AG04450 (cell line): ENCODE results near the gene PTCD1. TPM values are rescaled to one million over a fixed set of nuclear protein-coding genes. Genes with fewer than 3 reads are reported as not detected.

Experiments
- CTCF ChIA-PET: fragments of 300-600, 350-600 bp; formaldehyde crosslinking; extraction: SDS; loops from one replicate; lab custom pipeline; 2022; ENCODE audit warnings: antibody characterized with exemption, inconsistent platforms; lab: Charles Lee
- POLR2A ChIA-PET: fragments of 350-600 bp; formaldehyde crosslinking; extraction: SDS; loops from one replicate; lab custom pipeline; 2021; ENCODE audit warnings: antibody characterized with exemption, inconsistent platforms; lab: Yijun Ruan, JAX
- DNase-seq: peaks from one replicate; pipeline ENCODE4 v3.0.0-alpha.2; 2011; ENCODE audit warnings: low read depth, low spot score
- H3K27ac ChIP-seq: one replicate; pipeline ENCODE4 v1.5.1; 2012; ENCODE audit warnings: low read depth, low read length, control low read depth
- H3K27me3 ChIP-seq: one replicate; pipeline ENCODE4 v1.6.0; 2012; ENCODE audit warnings: low read length; ENCODE audit not compliant: control insufficient read depth, insufficient read depth
- H3K4me3 ChIP-seq: 2 replicates; pipeline ENCODE4 v1.5.1; 2011; ENCODE audit warnings: mild to moderate bottlenecking, low read depth, low read length, control low read depth
- H3K9me3 ChIP-seq: 2 replicates; pipeline ENCODE4 v1.5.1; 2012; ENCODE audit warnings: low read length; ENCODE audit not compliant: control insufficient read depth, insufficient read depth
- CTCF ChIP-seq: IDR thresholded peaks from 2 replicates; pipeline ENCODE4 v1.5.1; 2011; ENCODE audit warnings: low read depth, low read length, control low read depth, inconsistent platforms
- polyA minus RNA-seq: library from RNA; depleted of rRNA, polyadenylated mRNA; stranded (reverse); fragments of >200 nt; gene quantifications from 2 replicates; pipeline ENCODE4 v1.2.3, GENCODE V29; 2011; rRNA and poly(A)+ RNA removed
- polyA plus RNA-seq: library from polyadenylated mRNA; depleted of rRNA; stranded (reverse); fragments of >200 nt; gene quantifications from 2 replicates; pipeline ENCODE4 v1.2.3, GENCODE V29; 2011; rRNA removed

Gene PTCD1, protein sequence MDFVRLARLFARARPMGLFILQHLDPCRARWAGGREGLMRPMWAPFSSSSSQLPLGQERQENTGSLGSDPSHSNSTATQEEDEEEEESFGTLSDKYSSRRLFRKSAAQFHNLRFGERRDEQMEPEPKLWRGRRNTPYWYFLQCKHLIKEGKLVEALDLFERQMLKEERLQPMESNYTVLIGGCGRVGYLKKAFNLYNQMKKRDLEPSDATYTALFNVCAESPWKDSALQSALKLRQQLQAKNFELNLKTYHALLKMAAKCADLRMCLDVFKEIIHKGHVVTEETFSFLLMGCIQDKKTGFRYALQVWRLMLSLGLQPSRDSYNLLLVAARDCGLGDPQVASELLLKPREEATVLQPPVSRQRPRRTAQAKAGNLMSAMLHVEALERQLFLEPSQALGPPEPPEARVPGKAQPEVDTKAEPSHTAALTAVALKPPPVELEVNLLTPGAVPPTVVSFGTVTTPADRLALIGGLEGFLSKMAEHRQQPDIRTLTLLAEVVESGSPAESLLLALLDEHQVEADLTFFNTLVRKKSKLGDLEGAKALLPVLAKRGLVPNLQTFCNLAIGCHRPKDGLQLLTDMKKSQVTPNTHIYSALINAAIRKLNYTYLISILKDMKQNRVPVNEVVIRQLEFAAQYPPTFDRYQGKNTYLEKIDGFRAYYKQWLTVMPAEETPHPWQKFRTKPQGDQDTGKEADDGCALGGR
- polyA plus RNA-seq (2.7 and 3.0 TPM in 2 replicates), polyA minus RNA-seq (3.5 and 3.9 TPM in 2 replicates)

DNA sequence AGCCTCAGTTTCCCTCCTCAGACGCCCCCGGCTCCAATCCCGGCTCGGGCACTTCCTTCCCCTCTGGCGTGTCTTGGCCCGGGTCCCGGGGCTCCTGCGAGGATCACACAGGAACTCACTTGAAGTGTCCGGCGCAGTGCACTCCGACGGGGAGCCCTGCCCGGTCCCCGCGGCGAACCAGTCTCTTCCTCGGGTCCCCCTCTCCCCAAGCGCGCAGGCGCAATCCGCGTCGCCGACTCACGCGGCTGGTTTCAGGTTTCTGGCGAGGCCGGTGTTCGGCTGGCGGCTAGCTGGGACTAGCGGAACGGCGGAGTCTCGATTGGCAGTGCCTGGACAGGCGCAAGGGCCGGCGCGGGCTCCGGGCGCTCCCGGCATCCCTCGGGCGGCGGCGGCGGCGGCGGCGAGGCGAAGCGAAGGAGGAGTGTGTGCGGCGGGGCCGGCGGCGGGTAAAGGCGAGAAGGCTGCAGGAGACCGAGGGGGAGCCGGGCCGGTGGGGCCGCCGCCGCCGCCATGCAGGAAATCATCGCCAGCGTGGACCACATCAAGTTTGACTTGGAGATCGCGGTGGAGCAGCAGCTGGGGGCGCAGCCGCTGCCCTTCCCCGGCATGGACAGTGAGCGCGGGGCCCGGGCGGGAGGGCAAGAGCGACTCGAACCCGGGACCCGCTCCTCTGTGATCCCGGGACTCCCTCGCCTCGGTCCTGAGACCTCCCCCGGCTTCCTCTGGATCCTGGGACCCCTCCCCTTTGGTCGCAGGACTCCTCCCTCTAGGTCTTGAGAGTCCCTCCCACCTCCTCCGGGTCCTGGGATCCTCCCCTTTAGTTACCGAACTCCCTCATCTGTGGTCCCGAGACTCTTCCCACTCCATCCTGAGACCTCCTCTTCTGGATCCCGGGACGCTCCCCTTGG is at the start of gene PTCD1, which contains the start of gene CPSF4:
Gene PTCD1, minus strand, starts transcription at position 226 of the 908 bp plus-strand sequence. CDS start 3,556 bp downstream, outside the sequence.
Gene CPSF4, plus strand, starts transcription at position 371 of the 908 bp plus-strand sequence. Its CDS starts 140 bp downstream, at position 511.
- Histone ChIP-seq H3K27ac (peak within 1 kb of the TSS; percentile 81), H3K9me3 (no peaks in the 10 kb centered on the region; the same call in 1 of the 2 replicates), H3K27me3 (no peaks in the 10 kb centered on the region), H3K4me3 (peak within 1 kb of the TSS; percentile 94)
- POLR2A ChIA-PET, result interaction anchor here (0.6 to 2.0 kb wide), 5 partner anchors 9 to 91 kb away, joined by 3 to 8 read pairs (median 3); partner anchors contain the start of genes BUD31, PDAP1 and ZNF394
- TF ChIP-seq CTCF, result no peak
- CTCF ChIA-PET, result interaction anchor here (0.6 kb wide), 1 partner anchor 421 kb away, joined by 4 read pairs; no protein-coding TSS in a partner anchor
- peak; percentile 86 for DNase-seq

DNA sequence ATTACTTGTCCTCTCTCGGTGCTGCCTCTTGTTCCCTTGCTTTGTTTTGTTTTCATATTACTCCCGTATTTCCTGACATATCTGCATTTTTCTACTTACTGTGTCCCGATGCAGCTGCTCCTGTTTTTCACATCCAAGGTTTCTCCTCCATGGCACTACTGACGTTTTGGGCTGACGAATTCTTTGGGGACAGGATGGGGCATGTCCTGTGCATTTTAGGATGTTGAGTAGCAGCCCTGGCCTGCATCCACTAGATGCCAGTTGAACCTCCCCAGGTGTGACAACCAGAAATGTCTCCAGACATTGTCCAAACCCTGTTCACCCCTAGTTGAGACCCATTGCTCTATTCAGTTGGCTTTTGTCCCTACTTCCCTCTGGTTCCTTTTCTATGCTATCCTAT is 46.5 kb upstream of the PTCD1 start:
- ChIA-PET CTCF (no interaction called here), POLR2A (no interaction called here)
- Histone ChIP-seq H3K4me3 (no peak overlapping the region), H3K27ac (no peak overlapping the region), H3K27me3 (no peaks in the 10 kb centered on the region), H3K9me3 (no peaks in the 10 kb centered on the region; the same call in 1 of the 2 replicates)
- TF ChIP-seq CTCF, result no peak
- DNase-seq, result no peak

DNA sequence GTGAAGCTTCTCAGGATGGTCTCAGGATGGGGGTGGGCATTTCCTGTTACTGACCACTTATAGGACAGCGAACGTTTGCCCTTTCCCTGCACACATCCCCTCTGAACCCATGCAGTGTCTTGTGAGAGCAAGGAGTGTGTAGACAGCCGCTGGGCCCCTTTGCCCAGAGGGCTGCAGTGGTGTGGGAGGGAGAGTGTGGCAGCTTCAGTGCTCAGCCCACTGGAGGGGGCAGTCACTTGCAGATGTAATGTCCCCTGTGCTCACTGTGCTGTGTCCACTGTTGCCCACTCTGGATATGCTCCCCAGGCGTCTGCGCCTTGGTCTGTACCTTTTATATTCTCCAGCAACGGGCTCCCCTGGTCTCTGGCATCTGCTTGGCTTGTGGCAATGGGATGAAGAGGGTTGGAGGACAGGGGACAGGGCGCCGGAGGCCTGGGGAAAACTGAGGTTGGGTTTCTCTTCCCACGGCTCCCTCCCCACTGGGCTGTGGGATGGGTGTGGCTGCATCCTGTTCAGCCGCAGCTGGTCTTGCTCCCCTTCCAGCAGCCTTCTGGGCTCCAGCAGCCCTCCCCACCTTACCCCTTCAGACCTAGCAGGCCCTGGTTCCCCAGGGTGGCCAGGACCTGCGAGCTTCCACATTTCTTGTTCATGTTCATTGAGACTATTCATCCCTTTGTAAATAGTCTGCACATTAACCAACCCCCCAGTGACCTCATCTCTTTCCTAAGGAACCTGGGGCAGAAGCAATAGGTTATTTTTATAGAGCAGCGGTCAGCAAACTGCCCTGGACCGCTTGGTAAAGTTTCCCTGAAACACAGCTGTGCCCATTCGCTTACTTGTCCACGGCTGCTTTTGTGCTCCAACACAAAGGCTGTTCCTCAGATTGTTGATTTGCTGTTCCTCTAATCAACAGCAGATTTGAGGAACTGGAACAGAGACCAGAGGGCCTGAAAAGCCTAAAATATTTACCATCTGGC is 40.2 kb upstream of the PTCD1 start:
- POLR2A ChIA-PET, result no interaction called here
- no peak overlapping the region for H3K27ac ChIP-seq

More for the DNA sequence above, 40.2 kb upstream of the PTCD1 start:
- H3K4me3 ChIP-seq, result no peak overlapping the region
- TF ChIP-seq CTCF, result no peak
- no peaks in the 10 kb centered on the region for H3K27me3 ChIP-seq
- DNase-seq, result no peak
- no peaks in the 10 kb centered on the region for H3K9me3 ChIP-seq
- CTCF ChIA-PET, result no interaction called here
